Effector memory CD8-positive, alpha-beta T cell (primary cell): ENCODE results near the gene LRRC9.
"Not testable (repeated sequence)": the region's sequence is repeated elsewhere in the genome, so short reads cannot be mapped to it uniquely, and the experiment has no call there.

Source experiments
- ATAC-seq: fragments of 150-1000 bp; cut with Tn5 transposase; replicated peaks from 2 replicates; pipeline ENCODE4 v1.10.0; 2021; ENCODE audit warnings: mild to moderate bottlenecking, moderate library complexity
- DNase-seq, 3 experiments: peaks; one replicate each; pipeline ENCODE4 v3.0.0; 2021
- H3K27ac Mint-ChIP-seq, 2 donors: one replicate each; pipeline ENCODE4 v1.8.0; 2022; ENCODE audit warnings: mild to moderate bottlenecking in 2 of 2, mixed read lengths in 2 of 2, moderate library complexity in 2 of 2
- H3K27me3 Mint-ChIP-seq, 2 donors: one replicate each; pipeline ENCODE4 v1.8.0; 2022; ENCODE audit warnings: mixed read lengths in 2 of 2
- H3K36me3 Mint-ChIP-seq: one replicate; pipeline ENCODE4 v1.8.0; 2022; ENCODE audit warnings: mild to moderate bottlenecking, moderate library complexity, mixed read lengths; ENCODE audit not compliant: insufficient read depth
- H3K4me1 Mint-ChIP-seq, 2 donors: one replicate each; pipeline ENCODE4 v1.8.0; 2022; ENCODE audit warnings: low read depth in 2 of 2, mixed read lengths in 2 of 2
- H3K4me3 Mint-ChIP-seq, 2 donors: one replicate each; pipeline ENCODE4 v1.8.0; 2022; ENCODE audit warnings: mild to moderate bottlenecking in 2 of 2, mixed read lengths in 2 of 2, moderate library complexity in 2 of 2
- H3K9me3 Mint-ChIP-seq, 2 donors: one replicate each; pipeline ENCODE4 v1.8.0; 2022; ENCODE audit warnings: mixed read lengths in 2 of 2

Gene LRRC9

DNA sequence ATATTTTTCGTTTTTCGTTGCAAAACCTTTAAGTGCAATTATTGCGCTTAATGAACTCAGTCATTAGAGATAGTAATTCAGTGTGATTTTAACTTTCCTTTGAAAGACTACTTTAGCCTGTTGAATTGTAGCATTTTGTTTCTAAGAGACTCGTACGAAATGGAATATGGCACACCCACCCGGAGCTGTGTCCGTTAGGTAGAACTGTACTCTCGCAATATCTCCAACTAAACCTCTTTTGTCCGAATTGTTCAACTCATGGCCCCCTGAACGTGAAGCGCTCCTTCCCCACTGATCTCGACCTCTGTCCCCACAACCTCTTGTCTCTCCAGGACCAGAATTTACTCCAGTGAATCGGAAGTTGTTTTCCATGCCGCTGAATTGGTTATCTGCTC is 172.6 kb downstream of the LRRC9 start:
- Mint-ChIP-seq H3K27ac (peak overlapping the region; percentile 97), H3K9me3 (peaks cover 0 to 6% of the 10 kb centered on the region in 2 donors), H3K36me3 (peaks cover 15% of the 10 kb centered on the region), H3K27me3 (no peaks in the 10 kb centered on the region), H3K4me3 (peak overlapping the region; percentile 88 to 91), H3K4me1 (peaks cover 23 to 40% of the 10 kb centered on the region in 2 donors)
- ATAC-seq (no peak), DNase-seq (peak in 1 of 3 experiments; percentile 10)

DNA sequence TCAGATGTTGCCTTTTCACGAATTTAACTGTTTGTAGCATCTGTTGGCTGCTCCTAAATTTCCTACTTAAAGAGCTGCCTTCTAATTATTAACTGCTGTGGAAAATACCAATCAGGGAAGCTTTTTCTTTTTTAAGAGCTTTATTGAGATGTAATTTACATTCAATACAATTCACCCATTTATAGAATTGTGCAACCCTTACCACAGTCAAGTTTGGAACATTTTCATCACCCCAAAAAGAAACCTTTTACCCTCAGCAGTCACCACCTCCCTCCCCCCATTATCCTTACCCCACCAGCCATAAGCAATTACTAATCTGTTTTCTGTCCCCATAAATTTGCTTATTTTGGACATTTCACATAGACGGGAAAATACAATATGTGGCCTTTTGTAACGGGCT is 173.1 kb downstream of the LRRC9 start:
- H3K4me1 Mint-ChIP-seq, result peaks cover 27 to 44% of the 10 kb centered on the region in 2 donors
- H3K9me3 Mint-ChIP-seq, result peaks cover 0 to 6% of the 10 kb centered on the region in 2 donors
- ATAC-seq, result no peak
- peaks cover 15% of the 10 kb centered on the region for H3K36me3 Mint-ChIP-seq
- H3K27me3 Mint-ChIP-seq, result no peaks in the 10 kb centered on the region
- DNase-seq, result no peak
- peak overlapping the region; percentile 88 to 91 for H3K4me3 Mint-ChIP-seq
- peak overlapping the region; percentile 97 for H3K27ac Mint-ChIP-seq

DNA sequence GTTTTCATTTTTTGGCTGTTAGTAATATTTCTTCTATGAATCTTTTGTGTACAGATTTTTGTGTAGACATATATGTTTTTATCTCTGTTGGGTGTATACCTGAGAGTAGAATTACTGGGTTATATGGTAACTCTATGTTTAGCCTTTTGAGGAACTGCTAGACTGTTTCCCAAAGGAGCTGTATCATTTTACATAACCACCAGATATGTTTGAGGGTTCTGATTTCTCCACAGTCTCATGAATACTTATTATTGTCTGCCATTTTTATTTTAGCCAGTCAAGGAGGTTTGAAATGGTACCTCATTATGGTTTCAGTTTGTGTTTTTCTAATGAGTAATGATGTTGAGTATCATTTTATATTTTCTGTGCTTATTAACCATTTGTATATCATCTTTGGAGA is 173.7 kb downstream of the LRRC9 start:
- peak overlapping the region; percentile 88 to 91 for H3K4me3 Mint-ChIP-seq
- no peaks in the 10 kb centered on the region for H3K27me3 Mint-ChIP-seq
- H3K27ac Mint-ChIP-seq, result peak overlapping the region; percentile 97
- H3K4me1 Mint-ChIP-seq, result peaks cover 28 to 48% of the 10 kb centered on the region in 2 donors
- DNase-seq (no peak), ATAC-seq (no peak)
- H3K36me3 Mint-ChIP-seq, result peaks cover 20% of the 10 kb centered on the region
- peaks cover 0 to 6% of the 10 kb centered on the region in 2 donors for H3K9me3 Mint-ChIP-seq

DNA sequence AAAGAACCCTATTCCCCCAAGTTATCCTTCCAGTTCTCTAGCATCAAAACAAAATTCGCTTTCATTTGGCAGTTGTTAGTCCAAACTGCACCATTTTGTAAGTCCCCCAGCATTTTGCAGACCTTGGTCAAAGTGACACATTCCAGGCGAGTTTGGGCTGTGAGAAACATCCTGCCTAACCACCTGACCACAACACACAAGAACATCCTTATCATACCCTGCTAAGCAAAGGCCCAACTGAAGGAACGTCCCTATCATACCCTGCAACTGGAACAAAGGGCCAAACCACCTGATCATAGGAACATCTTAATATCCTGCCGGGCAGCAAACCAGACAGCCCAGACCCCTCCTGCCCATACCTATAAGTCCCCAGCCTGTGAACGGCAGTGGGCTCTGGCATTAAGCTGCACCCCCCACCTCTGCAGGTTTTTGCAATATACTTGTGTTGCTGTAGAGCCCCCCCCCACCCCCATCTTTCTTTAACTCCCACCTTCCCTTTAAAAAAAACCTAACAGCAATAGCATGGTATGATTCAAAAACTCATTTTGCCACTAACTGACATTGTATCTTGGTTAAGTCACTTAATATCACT is 174.5 kb downstream of the LRRC9 start:
- no peak for DNase-seq
- peaks cover 0 to 6% of the 10 kb centered on the region in 2 donors for H3K9me3 Mint-ChIP-seq
- peak overlapping the region in 1 of 2 donors; percentile 26 for H3K27ac Mint-ChIP-seq
- peaks cover 24% of the 10 kb centered on the region for H3K36me3 Mint-ChIP-seq
- H3K27me3 Mint-ChIP-seq, result no peaks in the 10 kb centered on the region
- no peak for ATAC-seq
- peak overlapping the region; percentile 88 to 91 for H3K4me3 Mint-ChIP-seq
- H3K4me1 Mint-ChIP-seq, result peaks cover 28 to 48% of the 10 kb centered on the region in 2 donors

DNA sequence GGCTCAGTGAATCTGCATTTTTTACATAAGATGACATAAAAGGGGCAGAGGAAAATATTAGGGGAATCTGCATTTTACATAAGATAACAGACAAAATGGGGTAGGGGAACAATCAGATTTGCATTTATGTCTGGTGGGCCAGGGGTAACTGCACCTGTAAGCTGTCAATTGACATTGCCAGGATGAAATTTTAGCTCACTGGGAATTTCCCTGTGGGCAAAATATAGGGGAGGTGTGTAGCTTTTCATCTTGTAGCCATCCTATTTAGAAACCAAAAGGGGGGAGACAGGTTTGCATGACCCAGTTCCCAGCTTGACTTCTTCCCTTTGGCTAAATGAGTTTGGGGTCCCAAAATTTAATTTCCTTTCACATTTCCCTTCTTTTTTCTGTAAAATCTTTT is 175.3 kb downstream of the LRRC9 start:
- peak overlapping the region in 1 of 2 donors; percentile 81 for H3K27ac Mint-ChIP-seq
- no peaks in the 10 kb centered on the region for H3K27me3 Mint-ChIP-seq
- H3K4me1 Mint-ChIP-seq, result peaks cover 28 to 48% of the 10 kb centered on the region in 2 donors
- DNase-seq (no peak), ATAC-seq (no peak)
- peaks cover 24% of the 10 kb centered on the region for H3K36me3 Mint-ChIP-seq
- peaks cover 0 to 6% of the 10 kb centered on the region in 2 donors for H3K9me3 Mint-ChIP-seq
- no peak overlapping the region for H3K4me3 Mint-ChIP-seq

DNA sequence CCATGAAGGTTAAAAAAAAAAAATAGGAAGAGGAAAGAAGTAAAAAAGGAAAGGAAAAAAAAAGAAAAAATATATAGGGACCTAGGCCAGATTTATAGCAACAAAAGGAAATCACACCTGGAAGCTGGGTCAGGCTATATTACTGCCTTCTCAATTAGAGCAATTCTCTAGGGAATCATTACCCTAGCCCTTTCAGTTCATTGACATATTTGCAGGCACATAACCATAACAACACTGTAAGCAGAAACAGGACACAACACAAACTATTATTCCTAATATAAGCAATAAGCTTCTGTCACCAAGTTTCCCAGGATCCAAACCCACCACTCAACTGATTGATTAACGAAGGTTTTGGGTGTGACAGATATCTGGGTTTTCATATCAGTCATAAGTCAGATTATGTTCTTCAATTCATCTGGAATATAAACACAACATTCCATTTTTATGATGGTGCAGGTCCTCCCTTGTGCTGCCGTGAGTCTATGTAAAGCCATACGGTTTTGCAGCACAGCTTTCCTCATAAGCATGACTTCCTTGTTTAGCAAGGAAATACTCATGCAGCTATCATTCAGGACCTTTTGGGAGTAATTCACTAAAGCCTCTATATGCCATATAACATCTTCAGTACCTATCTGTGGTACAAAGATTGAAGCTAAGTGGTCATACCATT is 176.0 kb downstream of the LRRC9 start:
- Mint-ChIP-seq H3K27ac (peak overlapping the region in 1 of 2 donors; percentile 81), H3K36me3 (peaks cover 24% of the 10 kb centered on the region), H3K4me1 (peaks cover 30 to 53% of the 10 kb centered on the region in 2 donors), H3K27me3 (no peaks in the 10 kb centered on the region), H3K4me3 (no peak overlapping the region), H3K9me3 (peaks cover 0 to 6% of the 10 kb centered on the region in 2 donors)
- DNase-seq (no peak), ATAC-seq (no peak)

DNA sequence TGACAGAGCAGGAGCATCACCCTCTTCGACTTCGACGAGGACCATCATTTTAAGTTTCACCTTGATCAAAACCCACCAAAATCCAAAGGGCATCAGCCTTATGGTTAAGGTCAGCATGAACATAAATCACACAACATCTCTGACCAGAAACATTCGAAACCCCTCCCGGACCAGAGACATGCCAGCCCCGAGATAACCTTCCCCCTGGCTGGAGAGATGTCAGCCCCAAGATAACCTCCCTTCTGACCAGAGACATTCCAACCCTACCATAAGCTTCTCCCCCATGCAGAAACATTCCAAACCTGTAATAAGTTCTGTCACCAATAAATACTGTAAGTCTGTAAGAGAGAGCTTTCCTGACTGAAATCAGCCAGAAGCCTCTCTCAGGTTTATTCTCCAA is 178.0 kb downstream of the LRRC9 start:
- Mint-ChIP-seq H3K27ac (no peak overlapping the region), H3K9me3 (peaks cover 0 to 6% of the 10 kb centered on the region in 2 donors), H3K27me3 (no peaks in the 10 kb centered on the region), H3K4me1 (peaks cover 33 to 48% of the 10 kb centered on the region in 2 donors), H3K36me3 (peaks cover 10% of the 10 kb centered on the region), H3K4me3 (no peak overlapping the region)
- DNase-seq, result no peak
- ATAC-seq, result no peak

DNA sequence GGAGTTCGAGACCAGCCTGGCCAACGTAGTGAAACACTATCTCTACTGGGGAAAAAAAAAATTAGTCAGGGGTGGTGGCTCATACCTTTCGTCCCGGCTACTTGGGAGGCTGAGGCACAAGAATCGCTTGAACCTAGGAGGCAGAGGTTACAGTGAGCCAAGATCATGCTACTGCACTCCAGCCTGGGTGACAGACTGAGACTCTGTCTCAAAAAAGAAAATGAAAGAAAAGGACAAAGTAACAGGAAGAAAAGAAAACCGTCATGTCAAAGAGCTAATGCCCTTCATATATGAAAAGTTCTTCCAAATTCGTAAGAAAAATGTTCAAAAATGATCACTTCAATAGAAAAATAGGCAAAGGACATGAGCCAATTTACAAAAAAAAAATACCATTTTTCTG is 179.9 kb downstream of the LRRC9 start:
- H3K27ac Mint-ChIP-seq, ATAC-seq, H3K27me3 Mint-ChIP-seq, DNase-seq, H3K9me3 Mint-ChIP-seq, H3K4me3 Mint-ChIP-seq: not testable (repeated sequence)
- Mint-ChIP-seq H3K4me1 (peaks cover 24 to 29% of the 10 kb centered on the region in 2 donors), H3K36me3 (peaks cover 13% of the 10 kb centered on the region)

DNA sequence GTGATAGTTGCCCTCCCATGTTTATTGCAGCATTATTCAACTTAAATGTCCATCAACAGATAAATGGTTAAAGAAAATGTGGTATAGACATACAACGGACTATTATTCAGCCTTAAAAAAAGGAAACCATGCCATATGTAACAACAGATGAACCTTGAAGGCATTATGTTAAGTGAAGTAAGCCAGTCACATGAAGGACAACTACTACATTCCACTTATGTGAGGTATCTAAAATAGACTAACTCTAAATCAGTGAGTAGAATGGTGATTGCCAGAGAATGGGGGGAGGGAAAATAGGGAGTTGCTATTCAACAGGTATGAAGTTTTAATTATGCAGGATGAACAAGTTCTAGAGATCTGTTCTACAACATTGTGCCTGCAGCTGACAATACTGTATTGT is 181.8 kb downstream of the LRRC9 start:
- Mint-ChIP-seq H3K4me1 (peaks cover 22 to 33% of the 10 kb centered on the region in 2 donors), H3K9me3 (no peaks in the 10 kb centered on the region), H3K4me3 (no peak overlapping the region), H3K36me3 (peaks cover 16% of the 10 kb centered on the region), H3K27ac (no peak overlapping the region), H3K27me3 (no peaks in the 10 kb centered on the region)
- ATAC-seq (no peak), DNase-seq (no peak)

DNA sequence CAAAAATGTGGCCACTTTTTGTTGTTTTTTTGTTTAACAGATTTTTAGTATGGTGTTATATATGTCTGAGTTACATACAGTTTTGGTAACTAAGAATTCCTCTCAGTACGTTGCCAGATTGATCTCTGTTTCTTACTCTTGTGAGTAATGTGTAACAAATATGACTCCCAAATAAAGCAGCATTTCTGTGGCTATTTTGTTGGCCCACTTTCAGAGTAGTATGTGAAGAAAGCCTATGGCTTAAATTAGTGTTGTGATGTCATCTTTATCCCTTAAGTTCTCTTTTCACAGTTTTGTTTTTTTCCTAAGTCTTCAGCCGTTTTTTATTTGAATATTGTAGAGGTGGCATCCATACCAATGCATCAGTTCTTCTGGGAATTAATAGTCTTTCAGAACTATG is 182.4 kb downstream of the LRRC9 start:
- DNase-seq, result no peak
- no peak for ATAC-seq
- H3K36me3 Mint-ChIP-seq, result peaks cover 16% of the 10 kb centered on the region

DNA sequence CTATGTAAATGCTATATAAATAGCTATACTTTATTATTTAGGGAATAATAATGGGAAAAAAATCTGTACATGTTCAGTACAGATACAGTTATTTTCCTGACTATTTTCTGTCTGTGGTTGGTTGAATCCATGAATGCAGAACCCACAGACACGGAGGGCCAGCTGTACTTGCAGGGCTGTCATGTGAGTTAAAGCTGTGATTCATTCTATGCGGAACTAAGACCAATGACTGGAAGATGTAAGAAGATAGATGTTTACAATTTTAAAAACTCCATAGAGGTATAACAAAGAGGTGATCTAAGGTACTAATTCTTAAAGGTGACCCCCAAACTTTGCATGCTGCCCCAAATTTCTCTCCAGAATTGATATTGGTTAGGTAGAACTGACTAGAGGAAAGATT is 186.4 kb downstream of the LRRC9 start:
- Mint-ChIP-seq H3K27ac (no peak overlapping the region), H3K4me3 (no peak overlapping the region), H3K4me1 (peaks cover 23 to 24% of the 10 kb centered on the region in 2 donors), H3K9me3 (no peaks in the 10 kb centered on the region), H3K36me3 (peaks cover 19% of the 10 kb centered on the region), H3K27me3 (no peaks in the 10 kb centered on the region)
- no peak for ATAC-seq
- no peak for DNase-seq

More for the DNA sequence above, 182.4 kb downstream of the LRRC9 start:
- Mint-ChIP-seq H3K27me3 (no peaks in the 10 kb centered on the region), H3K4me3 (no peak overlapping the region), H3K9me3 (no peaks in the 10 kb centered on the region), H3K4me1 (peaks cover 22 to 33% of the 10 kb centered on the region in 2 donors), H3K27ac (no peak overlapping the region)

DNA sequence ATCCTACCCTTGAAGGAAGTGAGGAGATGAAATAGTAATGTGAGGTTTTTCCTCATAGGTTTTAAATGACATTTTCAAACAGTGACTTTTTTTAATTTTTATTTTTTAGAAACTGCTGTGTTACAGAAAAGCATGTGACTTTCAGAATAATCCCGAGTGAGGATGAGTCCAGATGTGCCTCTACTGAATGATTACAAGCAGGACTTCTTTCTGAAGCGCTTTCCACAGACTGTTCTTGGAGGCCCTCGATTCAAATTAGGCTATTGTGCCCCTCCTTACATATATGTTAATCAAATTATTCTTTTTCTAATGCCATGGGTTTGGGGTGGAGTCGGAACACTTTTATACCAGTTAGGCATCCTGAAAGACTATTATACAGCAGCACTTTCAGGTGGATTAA is 187.5 kb downstream of the LRRC9 start:
- no peak overlapping the region for H3K27ac Mint-ChIP-seq
- H3K27me3 Mint-ChIP-seq, result no peaks in the 10 kb centered on the region
- no peak for ATAC-seq

DNA sequence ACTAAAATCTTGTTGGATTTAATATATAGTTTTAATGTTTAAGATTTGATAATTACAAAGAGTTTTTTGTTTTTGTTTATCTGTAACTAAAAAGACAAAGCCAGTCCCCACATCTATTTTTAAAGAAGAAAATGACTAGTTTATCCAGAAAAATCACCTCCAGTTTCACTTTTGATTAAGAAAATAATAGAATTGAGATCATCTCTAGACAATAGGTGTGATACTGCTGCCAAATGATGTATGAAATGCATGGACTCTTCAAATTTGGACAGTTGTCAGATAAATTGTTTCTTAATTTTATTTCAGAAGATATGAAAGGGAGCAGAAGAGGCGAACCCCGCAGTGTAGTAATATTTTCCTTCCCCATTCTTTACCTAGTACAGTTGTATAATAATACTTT is 191.8 kb downstream of the LRRC9 start:
- Mint-ChIP-seq H3K36me3 (peaks cover 23% of the 10 kb centered on the region), H3K4me1 (peaks cover 13% of the 10 kb centered on the region in 2 donors), H3K27me3 (no peaks in the 10 kb centered on the region), H3K27ac (no peak overlapping the region), H3K4me3 (no peak overlapping the region), H3K9me3 (no peaks in the 10 kb centered on the region)
- ATAC-seq (no peak), DNase-seq (no peak)

More for the DNA sequence above, 187.5 kb downstream of the LRRC9 start:
- no peaks in the 10 kb centered on the region for H3K9me3 Mint-ChIP-seq
- H3K4me1 Mint-ChIP-seq, result peaks cover 20% of the 10 kb centered on the region in 2 donors
- peaks cover 19% of the 10 kb centered on the region for H3K36me3 Mint-ChIP-seq
- no peak overlapping the region for H3K4me3 Mint-ChIP-seq
- DNase-seq, result no peak
